Hematopoietic multipotent progenitor cell (in vitro differentiated cells): ENCODE data around the gene KIFC3. TPM values are rescaled to one million over a fixed set of nuclear protein-coding genes. Genes with fewer than 3 reads are reported as not detected.
"Not testable (repeated sequence)": the region's sequence is repeated elsewhere in the genome, so short reads cannot be mapped to it uniquely, and the experiment has no call there.

ENCODE experiments used
- DNase-seq, 3 donors: peaks; one replicate each; pipeline ENCODE4 v3.0.0-alpha.2; 2011 to 2015; ENCODE audit warnings: low read depth in 2 of 3, low spot score in 2 of 3
- total RNA-seq: library from RNA; depleted of rRNA; stranded (reverse); fragments of >200 nt; gene quantifications from one replicate; pipeline ENCODE4 v1.2.3, GENCODE V29; 2012

KIFC3 gene
- total RNA-seq, 1 donor, result 38.8 TPM

DNA sequence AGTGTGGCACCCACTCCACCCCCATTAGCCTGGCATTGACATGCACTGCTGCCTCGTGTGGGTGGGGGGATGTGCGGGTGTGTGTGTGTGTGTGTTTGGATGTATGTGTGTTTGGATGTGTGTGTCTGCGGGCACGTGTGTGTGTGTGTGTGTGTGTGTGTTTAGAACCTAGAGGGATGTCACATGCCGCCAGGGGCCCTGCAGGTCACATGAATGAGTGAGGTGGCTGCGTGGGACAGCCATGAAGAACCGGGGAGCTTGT is 57.7 kb downstream of the KIFC3 start:
- DNase-seq, result no peak

DNA sequence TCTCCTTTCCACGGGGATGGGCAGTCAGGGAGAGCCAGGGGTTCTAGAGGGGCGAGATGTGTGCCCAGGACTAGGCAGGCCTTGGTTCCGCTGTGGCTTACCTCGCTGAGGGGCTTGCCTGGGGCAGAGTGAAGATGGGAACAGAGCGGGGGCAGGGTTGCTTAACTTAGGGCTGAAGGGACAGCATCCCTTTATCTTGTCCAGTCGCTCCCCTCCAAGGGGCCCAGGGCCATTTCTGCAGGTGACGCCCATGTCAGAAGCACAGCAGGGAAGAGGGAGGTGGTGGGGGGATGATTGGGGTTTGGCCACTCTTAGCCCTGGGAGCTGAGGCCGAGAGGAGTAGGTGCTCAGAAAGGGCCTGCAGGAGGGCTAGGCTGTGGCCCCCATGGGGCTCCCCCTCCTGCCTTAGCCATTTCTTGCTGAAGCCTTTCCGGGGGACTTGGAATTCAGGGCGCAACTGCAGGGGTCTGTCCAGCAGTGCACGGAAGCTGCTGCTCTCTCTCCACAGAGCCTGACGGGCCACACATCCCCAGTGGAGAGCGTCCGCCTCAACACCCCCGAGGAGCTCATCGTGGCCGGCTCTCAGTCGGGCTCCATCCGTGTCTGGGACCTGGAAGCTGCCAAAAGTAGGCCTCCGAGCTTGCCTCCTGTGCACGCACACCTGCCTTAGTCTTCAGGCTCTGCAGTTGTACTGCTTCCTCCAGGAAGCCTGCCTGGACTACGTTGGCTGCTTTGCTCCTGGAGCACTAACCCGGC is 58.2 kb downstream of the KIFC3 start:
- no peak for DNase-seq

DNA sequence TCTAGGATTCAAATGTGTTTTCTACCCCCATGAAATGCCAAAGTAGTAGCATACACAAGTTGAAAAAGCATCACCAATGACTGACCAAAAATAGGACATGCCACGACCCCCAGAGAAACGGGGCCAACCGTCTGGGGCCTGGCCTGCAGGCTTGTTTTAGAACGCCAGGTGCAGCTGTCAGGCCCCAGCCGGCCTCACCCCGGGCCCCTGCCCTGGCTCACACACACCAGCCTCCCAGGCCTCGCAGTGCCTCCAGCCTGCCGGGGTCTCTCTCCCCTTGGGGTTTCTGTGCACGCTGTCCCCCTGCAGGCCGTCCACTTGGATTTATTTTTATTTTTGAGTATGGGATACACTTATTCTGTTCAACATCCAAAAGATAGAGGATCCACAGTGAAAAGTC is 58.8 kb downstream of the KIFC3 start:
- DNase-seq, result no peak

DNA sequence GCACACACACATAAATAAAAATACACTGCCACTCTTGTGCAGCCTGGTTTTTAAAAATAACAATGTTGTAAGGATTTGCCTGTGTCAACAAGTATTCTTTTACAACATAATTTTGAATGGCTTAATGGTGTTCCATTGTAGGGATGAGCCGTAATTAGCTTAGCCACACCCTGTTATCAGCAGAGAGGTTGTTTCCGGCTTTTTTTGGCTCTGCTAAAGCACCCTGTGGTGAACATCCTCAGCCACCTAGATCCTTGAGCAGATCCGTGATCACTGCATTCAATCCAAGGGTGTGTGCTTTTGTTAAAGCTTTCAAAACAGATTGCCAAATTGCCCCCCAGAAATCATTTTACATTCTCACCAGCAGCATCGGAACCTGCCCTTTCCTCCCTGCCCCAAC is 59.7 kb downstream of the KIFC3 start:
- no peak for DNase-seq

DNA sequence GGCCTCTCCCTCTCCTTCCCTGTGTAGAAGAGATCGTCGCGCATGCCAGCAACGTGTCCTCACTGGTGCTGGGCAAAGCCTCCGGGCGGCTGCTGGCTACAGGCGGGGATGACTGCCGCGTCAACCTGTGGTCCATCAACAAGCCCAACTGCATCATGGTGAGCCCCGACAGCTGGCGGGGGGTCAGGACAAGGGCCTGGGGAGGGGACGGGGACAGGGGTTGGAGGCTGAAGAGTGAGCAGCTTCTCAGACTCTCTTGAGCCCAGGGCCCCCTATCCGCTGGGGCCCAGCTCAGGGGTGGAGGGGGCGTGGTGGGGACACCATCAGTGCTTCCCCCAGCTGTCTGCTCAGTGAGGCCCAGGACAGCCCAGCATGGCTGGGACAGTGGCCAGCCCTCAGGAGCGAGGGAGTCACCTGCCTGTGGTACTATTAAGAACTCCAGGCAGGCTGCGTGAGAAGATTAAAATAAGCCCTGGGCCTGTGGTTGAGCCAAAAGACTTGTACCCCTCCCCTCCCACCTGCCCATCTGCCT is 60.6 kb downstream of the KIFC3 start:
- no peak for DNase-seq

DNA sequence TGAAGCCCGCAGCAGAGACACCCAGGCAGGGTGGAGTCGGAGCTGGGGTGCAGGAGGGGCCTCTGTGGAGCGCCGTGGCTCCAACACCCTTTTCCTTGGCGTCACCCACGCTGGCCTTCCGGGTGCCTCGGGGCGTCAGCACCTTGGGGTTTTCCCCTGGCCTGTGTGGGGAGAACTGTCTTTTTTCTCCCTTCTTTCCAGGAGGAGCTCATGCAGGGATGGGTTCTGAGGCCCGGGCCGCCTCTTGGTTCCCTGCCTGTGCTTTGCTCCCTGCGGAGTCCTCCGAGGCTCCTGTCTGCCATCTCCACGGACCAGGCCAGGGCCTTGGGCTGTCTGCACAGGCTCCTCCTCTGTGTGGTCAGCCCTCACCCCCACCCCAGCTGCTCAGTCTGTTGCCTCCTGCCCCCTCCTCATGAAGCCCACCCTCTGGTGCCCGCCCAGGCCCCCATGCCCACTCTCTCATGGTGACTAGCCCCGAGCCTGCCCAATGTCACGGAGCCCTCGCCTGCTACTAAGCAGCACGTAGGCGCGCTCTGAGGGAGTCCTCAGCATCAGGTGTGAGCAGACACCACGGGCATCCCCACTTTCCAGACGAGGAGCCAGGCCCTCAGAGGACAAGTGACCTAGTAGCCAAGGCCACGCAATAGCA is 61.7 kb downstream of the KIFC3 start:
- no peak for DNase-seq

DNA sequence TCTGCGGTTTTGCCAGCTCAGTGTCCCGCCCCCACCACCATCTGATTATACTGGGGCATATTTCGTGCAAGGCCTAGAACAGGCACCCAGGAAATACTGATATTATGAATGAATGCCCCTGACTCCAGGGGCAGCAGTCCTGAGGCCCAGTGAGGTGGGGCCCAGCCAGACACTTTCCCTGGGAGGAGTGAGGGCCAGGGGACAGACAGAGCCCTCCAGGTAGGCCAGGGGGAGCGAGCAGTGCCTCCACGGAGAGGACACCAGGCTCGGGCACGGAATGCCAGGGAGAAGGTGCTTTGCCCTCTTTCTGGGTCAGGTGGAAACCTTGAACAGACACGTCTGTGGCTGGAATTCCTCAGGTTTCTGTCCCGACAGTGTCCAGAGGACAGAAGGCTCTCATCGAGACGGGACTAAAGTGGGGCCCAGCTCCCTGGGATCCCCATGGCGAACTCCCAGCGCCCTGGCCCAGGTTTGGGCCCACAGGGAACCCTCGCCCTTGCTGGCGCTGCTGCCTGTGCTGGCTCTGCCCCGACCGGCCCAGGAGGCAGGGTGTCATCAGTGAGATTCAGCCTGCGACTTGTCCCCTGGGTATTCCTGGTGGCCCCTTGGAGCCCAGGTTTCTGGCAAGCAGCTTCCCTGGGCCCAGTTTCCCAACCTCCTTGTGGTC is 62.4 kb downstream of the KIFC3 start:
- no peak for DNase-seq

DNA sequence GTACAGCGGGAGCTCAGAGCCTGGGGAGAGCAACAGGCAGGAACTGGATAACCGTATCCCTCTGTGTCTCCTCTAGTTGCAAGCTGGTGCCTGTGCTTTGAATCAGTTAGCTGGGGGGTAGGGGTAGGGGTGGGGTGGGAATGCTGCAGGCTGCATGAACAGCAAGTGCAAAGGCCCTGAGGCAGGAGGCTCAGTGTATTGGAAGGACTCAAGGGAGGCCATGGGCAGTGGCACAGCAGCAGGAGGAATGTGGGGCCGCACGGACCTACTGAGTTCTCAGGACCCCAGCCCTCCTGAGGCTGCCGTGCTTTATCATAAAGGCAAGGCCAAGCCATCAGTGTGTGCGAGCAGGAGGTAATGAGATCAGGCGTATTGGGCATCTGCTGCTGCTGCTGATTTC is 63.4 kb downstream of the KIFC3 start:
- DNase-seq, result no peak

DNA sequence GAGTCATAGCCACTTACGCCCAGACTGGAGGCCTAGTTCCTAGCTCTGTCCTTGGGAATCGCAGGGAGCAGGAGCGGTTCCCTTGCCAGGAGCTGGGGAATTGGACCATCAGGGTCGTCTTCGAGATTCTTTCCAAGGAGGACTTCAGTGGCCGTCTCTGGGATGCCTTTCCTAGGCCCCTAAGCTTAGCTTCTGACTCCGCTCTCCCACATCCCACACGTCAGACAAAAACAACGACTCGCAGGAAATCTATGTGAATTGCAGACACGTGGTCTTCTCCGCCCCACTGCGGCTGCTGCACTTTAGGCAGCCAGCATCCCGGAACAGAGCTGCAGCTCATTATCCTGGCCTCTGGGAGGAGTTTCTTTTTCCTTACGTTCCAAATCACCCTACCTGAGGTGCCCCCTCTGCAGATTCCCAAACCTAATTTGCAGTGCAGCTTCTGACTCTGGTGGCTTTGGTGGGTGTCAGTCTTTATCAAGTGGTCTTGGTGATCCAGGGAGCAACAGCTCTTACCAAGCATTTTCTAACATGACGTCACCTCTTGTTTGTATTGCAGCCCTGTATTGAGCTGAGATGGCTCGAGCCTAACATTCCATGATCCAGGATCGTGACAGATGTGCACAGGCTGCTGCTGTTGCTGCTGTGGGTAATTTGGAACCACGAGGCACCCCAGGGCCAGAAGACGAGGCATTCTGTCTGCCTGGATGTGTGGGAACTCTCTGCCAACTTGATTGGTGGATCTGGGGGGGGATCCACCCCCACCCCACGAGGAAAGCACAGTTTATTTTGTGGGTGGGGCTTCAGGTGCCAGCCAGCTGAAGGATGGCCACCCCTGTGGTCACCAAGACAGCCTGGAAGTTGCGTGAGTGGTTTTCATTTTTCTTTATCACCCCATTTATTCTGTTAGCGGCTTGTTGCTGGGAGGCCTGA is 65.6 kb downstream of the KIFC3 start:
- DNase-seq, result peak in 2 of 3 donors; percentile 60 to 67

DNA sequence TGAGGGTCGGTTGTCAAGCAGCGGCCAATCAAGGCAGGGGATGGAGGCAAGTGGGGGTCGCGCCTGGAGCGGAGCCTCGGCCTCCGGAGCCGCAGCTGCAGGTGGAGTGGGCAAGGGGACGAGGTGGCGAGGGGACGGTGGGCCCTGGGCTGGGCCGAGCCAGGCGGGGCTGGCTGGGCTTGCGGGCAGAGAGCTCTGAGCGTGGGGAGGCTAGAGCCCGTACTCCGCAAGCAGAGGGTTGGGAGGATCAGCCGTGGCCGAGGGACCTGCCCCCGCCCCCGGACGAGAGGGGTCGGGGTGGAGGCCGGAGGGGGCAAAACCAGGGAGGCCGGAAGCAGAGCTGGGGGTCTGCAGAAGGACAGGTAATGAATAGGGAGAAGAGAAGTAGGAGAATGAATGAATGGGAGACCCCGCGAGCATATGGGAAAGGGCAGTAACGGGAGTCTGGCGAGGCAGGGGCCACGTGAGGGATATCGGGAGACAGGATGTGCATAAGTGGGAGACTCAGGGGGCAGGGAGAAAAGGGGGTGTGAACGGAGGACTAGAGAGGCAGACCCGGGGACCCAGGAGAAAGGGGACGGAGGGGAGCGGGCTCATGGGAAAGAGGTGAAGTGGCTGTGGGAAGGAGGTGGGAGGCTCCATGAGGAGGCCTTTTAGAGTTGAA is 66.4 kb downstream of the KIFC3 start, which contains the start of gene KATNB1:
TSS of gene KATNB1 (plus strand) at position 16 of the 664 bp plus-strand sequence. CDS start 1,474 bp downstream, outside the sequence.
- DNase-seq, result no peak

DNA sequence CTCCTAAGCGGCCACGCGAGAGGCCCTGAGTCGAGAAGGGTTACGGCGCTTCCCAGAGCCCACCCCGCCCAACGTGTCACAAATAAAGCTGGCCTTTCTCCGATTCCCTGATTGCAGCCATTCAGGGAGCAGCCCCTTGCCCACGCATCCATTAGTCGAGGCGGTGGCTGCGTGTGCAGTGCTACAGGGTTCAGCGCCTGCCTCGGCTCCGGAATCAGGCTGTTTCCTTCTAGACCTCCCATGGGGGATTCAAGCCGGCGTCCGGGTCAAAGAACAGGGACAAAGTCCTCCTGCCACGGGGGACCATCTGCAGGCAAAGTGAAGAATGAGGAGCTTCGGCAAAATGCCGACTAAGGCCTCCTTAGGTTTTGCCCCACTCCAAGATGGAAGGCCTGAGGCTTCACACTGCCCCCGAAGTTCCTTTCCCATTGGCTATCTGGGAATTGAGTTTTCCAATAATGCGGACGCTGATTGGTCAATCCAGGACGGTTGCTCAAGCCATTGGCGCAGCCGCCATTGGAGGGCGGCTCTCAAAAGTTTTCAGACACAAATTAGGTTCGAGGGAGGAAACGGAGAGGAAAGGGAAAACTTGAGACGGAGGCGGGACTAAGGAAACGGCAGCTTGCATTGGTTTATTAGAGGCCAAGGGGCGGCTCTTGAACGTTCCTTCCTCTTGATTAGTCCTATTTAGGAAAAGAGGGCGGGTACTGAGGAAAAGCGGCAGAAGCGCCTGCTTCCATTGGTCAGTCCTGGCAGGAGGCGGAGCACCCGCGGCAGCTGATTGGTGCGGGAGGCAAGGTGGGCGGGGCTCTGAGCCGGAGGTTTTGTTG is 67.2 kb downstream of the KIFC3 start:
- DNase-seq, result peak; percentile 92 to 100 (median 100)

DNA sequence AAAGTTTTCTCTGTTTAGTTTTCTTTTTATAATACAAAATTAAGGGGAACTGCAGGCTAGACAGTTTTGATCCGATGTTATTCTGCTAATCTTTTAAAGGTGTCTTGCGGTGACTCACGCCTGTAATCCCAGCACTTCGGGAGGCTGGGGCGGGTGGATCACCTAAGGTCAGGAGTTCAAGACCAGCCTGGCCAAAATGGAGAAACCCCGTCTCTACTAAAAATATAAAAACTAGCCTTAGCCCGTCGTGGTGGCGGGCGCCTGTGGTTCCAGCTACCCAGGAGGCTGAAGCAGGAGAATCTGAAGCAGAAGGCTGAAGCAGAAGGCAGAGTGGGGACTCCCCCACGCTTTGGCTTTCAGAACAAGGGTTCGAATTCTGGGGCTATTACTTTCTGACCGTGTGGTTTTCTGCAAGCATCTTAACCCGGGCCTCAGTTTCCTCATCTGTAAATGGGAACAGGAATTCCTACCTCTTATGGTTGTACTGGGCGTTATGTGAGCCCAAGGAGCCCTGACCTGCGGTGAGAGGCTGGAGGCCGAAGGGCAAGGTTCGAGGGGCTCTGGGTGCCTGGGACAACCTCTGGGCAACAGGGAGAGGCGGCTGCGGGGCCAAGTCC is 67.9 kb downstream of the KIFC3 start:
- DNase-seq, result no peak

DNA sequence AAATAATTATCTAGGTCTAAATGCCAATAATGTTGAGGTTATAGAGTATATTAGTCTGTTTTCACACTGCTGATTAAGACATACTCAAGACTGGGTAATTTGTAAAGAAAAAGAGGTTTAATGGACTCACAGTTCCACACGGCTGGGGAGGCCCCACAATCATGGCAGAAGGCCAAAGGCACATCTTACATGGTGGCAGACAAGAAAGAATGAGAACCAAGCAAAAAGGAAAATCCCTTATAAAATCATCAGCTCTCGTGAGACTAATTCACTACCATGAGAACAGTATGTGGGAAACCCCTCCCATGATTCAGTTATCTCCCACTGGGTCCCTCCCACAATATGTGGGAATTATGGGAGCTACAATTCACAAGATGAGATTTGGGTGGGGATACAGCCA is 69.6 kb downstream of the KIFC3 start:
- DNase-seq, result no peak

DNA sequence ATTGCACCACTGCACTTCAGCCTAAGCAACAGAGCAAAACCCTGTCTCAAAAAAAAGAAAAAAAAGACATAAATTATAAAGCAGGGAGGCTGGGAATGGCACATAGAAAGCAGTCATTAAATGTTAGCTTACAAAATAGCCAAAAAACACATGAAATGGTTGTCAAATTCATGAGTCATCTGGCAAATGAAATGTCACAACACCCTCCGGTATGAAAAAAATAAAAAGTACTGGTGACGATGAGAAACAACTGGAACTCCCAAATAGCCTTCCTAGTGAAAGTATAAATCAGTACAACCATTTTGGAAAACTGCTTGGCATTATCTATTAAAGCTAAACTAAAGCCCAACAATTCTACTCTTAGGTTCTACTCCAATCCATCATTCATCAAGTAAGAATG is 70.3 kb downstream of the KIFC3 start:
- peak in 2 of 3 donors; percentile 25 to 28 for DNase-seq

DNA sequence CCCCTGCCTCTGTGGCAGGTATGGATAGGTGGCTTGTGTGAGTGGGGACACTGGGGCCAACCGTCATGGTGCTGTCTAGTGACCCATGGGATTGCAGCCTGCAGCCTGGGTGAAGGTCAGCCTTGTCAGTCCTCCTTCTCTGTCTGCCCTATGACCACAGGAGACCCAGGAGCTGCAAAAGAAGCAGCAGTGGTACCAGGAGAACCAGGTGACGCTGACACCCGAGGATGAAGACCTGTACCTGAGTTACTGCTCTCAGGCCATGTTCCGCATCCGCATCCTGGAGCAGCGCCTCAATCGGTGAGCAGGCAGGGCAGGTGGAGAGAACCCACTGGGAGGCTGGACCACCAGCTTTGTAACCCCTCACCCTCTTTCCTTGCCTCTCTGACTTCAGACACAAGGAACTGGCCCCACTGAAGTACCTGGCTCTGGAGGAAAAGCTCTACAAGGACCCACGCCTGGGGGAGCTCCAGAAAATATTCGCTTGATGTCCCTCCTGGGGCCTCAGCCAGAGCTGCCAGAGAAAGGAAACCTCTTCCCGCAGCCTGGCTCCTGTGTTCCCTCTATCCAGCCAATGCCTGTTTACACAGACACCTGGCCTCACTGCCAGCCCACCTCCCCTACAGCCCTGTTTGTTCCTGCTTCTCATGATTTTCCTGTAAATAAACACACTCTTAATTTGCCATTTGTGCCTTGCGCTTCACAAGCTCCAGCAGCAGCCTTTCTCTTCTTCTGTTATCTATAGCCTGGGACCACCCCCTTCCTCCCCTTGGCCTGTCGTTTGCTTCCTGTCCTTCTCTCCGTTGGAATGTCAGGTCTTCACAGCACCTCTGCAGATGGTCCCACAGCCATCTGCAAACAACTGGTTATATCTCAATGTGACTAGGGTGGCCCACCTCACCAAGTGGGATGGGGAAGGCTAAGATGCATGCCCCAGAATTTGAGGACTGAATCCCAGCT is 71.2 kb downstream of the KIFC3 start:
- DNase-seq, result no peak

DNA sequence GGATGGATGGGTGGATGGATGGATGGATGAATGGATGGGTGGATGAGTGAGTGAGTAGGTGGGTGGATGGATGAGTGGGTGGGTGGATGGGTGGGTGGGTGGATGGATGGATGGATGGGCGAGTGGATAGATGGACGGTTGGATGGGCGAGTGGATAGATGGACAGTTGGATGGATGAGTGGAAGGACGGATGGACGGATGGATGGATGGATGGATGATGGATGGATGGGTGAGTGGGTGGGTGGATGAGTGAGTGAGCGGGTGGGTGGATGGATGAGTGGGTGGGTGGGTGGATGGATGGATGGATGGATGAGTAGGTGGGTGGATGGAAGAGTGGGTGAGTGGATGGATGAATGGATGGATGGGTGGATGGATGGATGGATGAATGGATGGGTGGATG is 72.4 kb downstream of the KIFC3 start:
- not testable (repeated sequence) for DNase-seq

DNA sequence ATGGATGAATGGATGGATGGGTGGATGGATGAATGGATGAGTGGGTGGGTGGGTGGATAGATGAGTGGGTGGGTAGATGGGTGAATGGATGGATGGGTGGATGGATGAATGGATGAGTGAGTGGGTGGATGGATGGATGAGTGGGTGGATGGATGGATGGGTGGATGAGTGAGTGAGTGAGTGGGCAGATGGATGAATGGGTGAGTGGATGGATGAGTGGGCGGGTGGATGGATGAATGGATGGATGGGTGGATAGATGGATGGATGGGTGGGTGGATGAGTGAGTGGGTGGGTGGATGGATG is 73.2 kb downstream of the KIFC3 start:
- no peak for DNase-seq
